GM10248 (cell line): ENCODE data around the gene ARL5A.

Experiments used
- CTCF ChIA-PET: fragments of 300-600 bp; sonication (Branson Sonifier 250); formaldehyde crosslinking; extraction: SDS; loops from one replicate; lab custom pipeline; 2021; ENCODE audit warnings: antibody characterized with exemption; lab: Yijun Ruan, JAX
- POLR2A ChIA-PET: fragments of 350-650 bp; sonication (Branson Sonifier 250); formaldehyde crosslinking; extraction: SDS; loops from one replicate; lab custom pipeline; 2020; ENCODE audit warnings: antibody characterized with exemption; lab: Yijun Ruan, JAX
- DNase-seq: peaks from one replicate; pipeline ENCODE4 v3.0.0; 2012; ENCODE audit errors: extremely low spot score
- TF ChIP-seq, protein P1 (sequence below): IDR thresholded peaks from 2 replicates; pipeline ENCODE4 v1.5.1; 2012; ENCODE audit warnings: mild to moderate bottlenecking, low read depth; ENCODE audit errors: extremely low read depth, missing control alignments, control extremely low read depth

The ARL5A gene

DNA sequence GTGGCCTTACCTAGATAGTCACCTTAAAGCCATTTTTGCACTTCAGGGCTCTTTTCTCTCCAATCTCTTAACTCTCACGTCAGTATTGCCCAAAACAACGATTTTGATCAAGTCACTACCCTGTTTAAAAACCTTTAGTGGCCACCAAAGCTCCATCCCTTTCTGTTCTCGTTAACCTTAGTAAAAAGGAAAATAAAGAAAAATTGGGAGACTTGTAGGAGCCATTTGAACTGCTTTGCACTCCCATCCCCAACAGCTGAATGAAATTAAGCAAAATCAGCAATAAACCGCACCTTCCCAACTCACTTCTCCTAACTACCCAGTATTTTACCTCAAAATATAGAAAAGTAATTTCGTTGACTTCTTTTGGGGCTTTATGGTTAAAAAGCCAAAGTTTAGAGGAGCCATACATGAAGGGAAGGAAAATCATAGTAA is 686 bp upstream of the ARL5A start:
- ChIA-PET POLR2A (interaction anchor here (0.5 to 1.4 kb wide), 3 partner anchors 12 to 224 kb away, joined by 4 to 8 read pairs (median 5); no protein-coding TSS in a partner anchor), CTCF (interaction anchor here (0.8 to 2.4 kb wide), 7 partner anchors 9 to 197 kb away, joined by 3 to 6 read pairs (median 3); no protein-coding TSS in a partner anchor)
- TF ChIP-seq, protein P1, sequence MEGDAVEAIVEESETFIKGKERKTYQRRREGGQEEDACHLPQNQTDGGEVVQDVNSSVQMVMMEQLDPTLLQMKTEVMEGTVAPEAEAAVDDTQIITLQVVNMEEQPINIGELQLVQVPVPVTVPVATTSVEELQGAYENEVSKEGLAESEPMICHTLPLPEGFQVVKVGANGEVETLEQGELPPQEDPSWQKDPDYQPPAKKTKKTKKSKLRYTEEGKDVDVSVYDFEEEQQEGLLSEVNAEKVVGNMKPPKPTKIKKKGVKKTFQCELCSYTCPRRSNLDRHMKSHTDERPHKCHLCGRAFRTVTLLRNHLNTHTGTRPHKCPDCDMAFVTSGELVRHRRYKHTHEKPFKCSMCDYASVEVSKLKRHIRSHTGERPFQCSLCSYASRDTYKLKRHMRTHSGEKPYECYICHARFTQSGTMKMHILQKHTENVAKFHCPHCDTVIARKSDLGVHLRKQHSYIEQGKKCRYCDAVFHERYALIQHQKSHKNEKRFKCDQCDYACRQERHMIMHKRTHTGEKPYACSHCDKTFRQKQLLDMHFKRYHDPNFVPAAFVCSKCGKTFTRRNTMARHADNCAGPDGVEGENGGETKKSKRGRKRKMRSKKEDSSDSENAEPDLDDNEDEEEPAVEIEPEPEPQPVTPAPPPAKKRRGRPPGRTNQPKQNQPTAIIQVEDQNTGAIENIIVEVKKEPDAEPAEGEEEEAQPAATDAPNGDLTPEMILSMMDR = no peak
- DNase-seq = no peak

DNA sequence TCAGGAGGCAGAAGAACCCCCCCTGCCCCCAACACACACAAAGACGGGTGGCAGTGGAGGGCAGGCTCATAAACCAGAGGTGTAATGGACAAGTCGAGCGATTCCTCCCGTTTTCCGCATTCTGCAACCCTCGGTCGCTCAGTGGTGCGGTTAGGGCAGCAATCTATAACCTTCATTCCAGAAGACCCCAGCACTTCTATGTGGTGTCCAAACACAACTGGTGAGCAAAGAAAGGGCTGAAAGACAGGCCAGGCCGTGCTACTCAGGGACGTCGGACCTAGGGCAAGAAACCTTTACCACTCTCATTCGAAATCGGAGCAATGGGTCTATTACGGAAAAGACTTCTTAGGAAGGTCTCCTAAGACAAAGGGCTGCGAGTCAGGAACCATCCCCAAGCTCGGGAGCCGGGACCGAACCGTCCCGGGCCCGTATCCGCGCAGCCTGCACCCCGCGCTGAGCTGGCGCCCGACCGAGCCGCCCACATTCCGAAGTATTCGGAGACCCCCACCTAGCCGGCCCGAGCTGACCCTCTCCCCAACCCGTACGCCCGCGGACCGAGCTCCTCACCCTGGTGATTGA is 568 bp downstream of the ARL5A start:
- ChIA-PET POLR2A (interaction anchor here (1.0 to 1.4 kb wide), 2 partner anchors 13 to 566 kb away, joined by 3 to 8 read pairs; partner anchors contain the start of gene RBM43), CTCF (interaction anchor here (0.8 to 2.6 kb wide), 10 partner anchors 13 to 198 kb away, joined by 3 to 8 read pairs (median 4); no protein-coding TSS in a partner anchor)
- peak; percentile 15 for DNase-seq
- TF ChIP-seq, protein P1 = no peak

DNA sequence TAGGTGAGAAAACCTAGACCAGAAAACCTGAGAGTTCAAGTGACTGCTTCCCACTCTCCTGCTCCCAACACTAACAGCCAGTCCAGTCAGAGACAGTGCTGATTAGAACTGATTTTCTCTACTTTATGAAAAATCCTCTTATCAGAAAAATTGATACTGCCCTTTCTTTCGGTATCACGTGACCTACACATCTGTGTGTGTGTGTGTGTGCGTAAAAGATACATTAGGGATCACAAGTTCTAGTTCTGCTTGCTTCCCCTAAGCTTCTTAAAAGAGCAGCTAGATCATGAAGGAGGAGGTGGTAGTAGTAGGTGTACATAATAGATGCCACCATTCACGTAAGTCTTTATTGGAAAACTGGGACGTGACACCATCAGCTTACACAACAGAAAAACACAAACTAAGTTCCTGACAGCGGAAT is 1.5 kb downstream of the ARL5A start:
- no peak for DNase-seq
- TF ChIP-seq, protein P1 = no peak
- CTCF ChIA-PET = interaction anchor here (0.9 to 2.6 kb wide), 6 partner anchors 10 to 197 kb away, joined by 3 to 8 read pairs (median 6); no protein-coding TSS in a partner anchor
- POLR2A ChIA-PET = no interaction called here

DNA sequence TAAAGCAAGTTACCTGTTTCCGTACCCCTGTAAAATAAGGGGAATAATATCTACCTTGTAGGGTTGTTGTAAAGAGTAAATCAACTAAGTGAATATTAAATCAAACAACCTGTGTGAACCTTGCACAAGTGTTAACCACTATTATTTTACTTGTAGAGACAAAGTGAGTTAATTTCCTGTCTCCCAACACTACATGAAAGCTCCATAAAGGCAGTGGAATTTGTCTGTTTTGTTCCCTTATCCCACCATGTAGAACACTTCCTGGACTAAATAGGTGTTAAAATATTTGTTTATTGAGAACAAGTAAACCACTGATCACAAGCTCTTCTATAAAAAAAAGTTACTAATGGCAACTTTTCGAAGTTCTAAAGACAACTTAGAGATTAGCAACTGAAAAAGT is 3.3 kb downstream of the ARL5A start:
- DNase-seq = no peak
- CTCF ChIA-PET = interaction anchor here (0.8 to 2.6 kb wide), 5 partner anchors 8 to 49 kb away, joined by 4 to 8 read pairs (median 5); no protein-coding TSS in a partner anchor
- TF ChIP-seq, protein P1 = no peak
- POLR2A ChIA-PET = interaction anchor here (1.1 kb wide), 1 partner anchor 53 kb away, joined by 4 read pairs; no protein-coding TSS in a partner anchor

DNA sequence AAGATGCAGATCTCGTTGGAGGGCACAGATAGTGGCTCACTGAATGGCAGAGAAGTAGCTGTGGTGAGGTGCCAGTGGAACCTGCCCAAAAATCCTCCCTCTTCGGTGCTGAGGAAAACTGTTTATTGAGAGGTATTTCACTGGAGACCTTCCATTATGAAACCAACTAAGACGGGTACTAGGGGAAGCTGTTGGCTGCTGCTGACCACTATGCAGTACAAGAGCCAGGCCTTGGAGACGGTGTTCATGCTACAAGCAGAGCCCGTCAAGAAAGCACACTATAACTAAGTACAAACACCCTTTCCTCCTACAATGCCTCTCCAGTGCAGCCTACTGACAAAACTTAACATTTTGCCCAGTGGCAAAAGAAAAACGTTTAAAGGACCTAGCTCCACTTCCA is 4.6 kb downstream of the ARL5A start:
- TF ChIP-seq, protein P1 = no peak
- DNase-seq = no peak
- CTCF ChIA-PET = interaction anchor here (1.2 to 1.5 kb wide), 3 partner anchors 28 to 202 kb away, joined by 3 to 5 read pairs (median 4); no protein-coding TSS in a partner anchor
- POLR2A ChIA-PET = interaction anchor here (1.1 kb wide), 1 partner anchor 52 kb away, joined by 4 read pairs; no protein-coding TSS in a partner anchor

DNA sequence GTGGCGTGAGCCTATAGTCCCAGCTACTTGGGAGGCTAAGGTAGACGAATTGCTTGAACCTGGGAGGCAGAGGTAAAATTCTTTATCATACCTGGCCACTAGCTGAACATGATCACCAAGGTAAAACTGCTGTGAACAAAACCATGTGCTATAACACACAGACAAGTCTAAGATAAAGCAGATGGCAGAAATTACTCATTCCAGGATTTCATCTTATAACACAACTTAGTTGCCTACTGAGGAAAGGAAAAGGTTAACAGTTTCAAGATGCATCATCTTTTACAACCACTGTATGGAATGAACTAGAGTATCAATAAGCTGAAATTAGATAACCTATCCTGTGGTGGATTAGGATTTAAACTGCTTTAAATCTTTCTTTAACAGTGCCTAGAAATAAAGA is 8.3 kb downstream of the ARL5A start:
- CTCF ChIA-PET = interaction anchor here (0.7 to 2.0 kb wide), 7 partner anchors 10 to 206 kb away, joined by 3 to 4 read pairs (median 3); no protein-coding TSS in a partner anchor
- POLR2A ChIA-PET = no interaction called here
- TF ChIP-seq, protein P1 = no peak
- no peak for DNase-seq
